Chondrocyte (in vitro differentiated cells): ENCODE data around the gene SDHD. TPM values are rescaled to one million over a fixed set of nuclear protein-coding genes. Genes with fewer than 3 reads are reported as not detected.

Experiments
- DNase-seq: peaks from one replicate; pipeline ENCODE4 v3.0.0; 2021; ENCODE audit warnings: mixed read lengths, low spot score
- H3K27ac Mint-ChIP-seq: one replicate; pipeline ENCODE4 v1.8.0; 2021; ENCODE audit warnings: mild to moderate bottlenecking, moderate library complexity, mixed read lengths; ENCODE audit not compliant: unreplicated experiment
- H3K27me3 Mint-ChIP-seq: 2 replicates; pipeline ENCODE4 v1.8.0; 2021; ENCODE audit warnings: low read depth, mixed read lengths
- H3K36me3 Mint-ChIP-seq: 2 replicates; pipeline ENCODE4 v1.8.0; 2021; ENCODE audit warnings: low read depth, mixed read lengths
- H3K4me1 Mint-ChIP-seq: 2 replicates; pipeline ENCODE4 v1.8.0; 2021; ENCODE audit warnings: low read depth, mild to moderate bottlenecking, mixed read lengths
- H3K4me3 Mint-ChIP-seq: one replicate; pipeline ENCODE4 v1.8.0; 2021; ENCODE audit warnings: mild to moderate bottlenecking, moderate library complexity, mixed read lengths; ENCODE audit not compliant: unreplicated experiment
- H3K9me3 Mint-ChIP-seq: 2 replicates; pipeline ENCODE4 v1.8.0; 2021; ENCODE audit warnings: low read depth, mixed read lengths
- CTCF ChIP-seq: fragments of 200-600 bp; sonication (generic); IDR thresholded peaks from 2 replicates; pipeline ENCODE4 v1.5.0; 2021; ENCODE audit warnings: antibody characterized with exemption, mild to moderate bottlenecking, moderate library complexity
- total RNA-seq: library from RNA; stranded (reverse); gene quantifications from 3 replicates; pipeline ENCODE4 v1.2.1, GENCODE V29; 2021

SDHD gene
- total RNA-seq, 1 donor from 2014 or later, result 52.0 TPM

GRCh38 chr11:112123129-112123528 is 36.5 kb downstream of the SDHD start:
- H3K9me3 Mint-ChIP-seq, result no peaks in the 10 kb centered on the region
- peaks cover 12% of the 10 kb centered on the region for H3K4me1 Mint-ChIP-seq

GRCh38 chr11:112127056-112127455 is 40.4 kb downstream of the SDHD start:
- Mint-ChIP-seq H3K27ac (no peak overlapping the region), H3K27me3 (no peaks in the 10 kb centered on the region), H3K9me3 (no peaks in the 10 kb centered on the region), H3K4me1 (peaks cover 15% of the 10 kb centered on the region), H3K4me3 (no peak overlapping the region), H3K36me3 (no peaks in the 10 kb centered on the region)
- no peak for TF ChIP-seq CTCF
- DNase-seq, result no peak

More at GRCh38 chr11:112123129-112123528, 36.5 kb downstream of the SDHD start:
- H3K27me3 Mint-ChIP-seq, result no peaks in the 10 kb centered on the region
- H3K4me3 Mint-ChIP-seq, result no peak overlapping the region
- H3K36me3 Mint-ChIP-seq, result no peaks in the 10 kb centered on the region
- no peak overlapping the region for H3K27ac Mint-ChIP-seq
- no peak for TF ChIP-seq CTCF
- no peak for DNase-seq

GRCh38 chr11:112128483-112129121 is 41.9 kb downstream of the SDHD start:
- Mint-ChIP-seq H3K4me1 (peaks cover 15% of the 10 kb centered on the region), H3K27ac (peak overlapping the region; percentile 53), H3K36me3 (no peaks in the 10 kb centered on the region), H3K27me3 (no peaks in the 10 kb centered on the region), H3K4me3 (no peak overlapping the region), H3K9me3 (no peaks in the 10 kb centered on the region)
- DNase-seq, result no peak
- no peak for TF ChIP-seq CTCF

- no peak for TF ChIP-seq CTCF
- DNase-seq, result no peak
Observed at GRCh38 chr11:112129656-112130055, 43.0 kb downstream of the SDHD start.

GRCh38 chr11:112132737-112133136 is 46.1 kb downstream of the SDHD start:
- no peak for DNase-seq
- Mint-ChIP-seq H3K36me3 (no peaks in the 10 kb centered on the region), H3K4me1 (peaks cover 15% of the 10 kb centered on the region), H3K27ac (no peak overlapping the region), H3K27me3 (no peaks in the 10 kb centered on the region), H3K4me3 (no peak overlapping the region), H3K9me3 (no peaks in the 10 kb centered on the region)
- no peak for TF ChIP-seq CTCF

More at GRCh38 chr11:112129656-112130055, 43.0 kb downstream of the SDHD start:
- H3K4me1 Mint-ChIP-seq, result peaks cover 15% of the 10 kb centered on the region
- no peaks in the 10 kb centered on the region for H3K27me3 Mint-ChIP-seq
- no peak overlapping the region for H3K4me3 Mint-ChIP-seq
- no peaks in the 10 kb centered on the region for H3K9me3 Mint-ChIP-seq
- no peaks in the 10 kb centered on the region for H3K36me3 Mint-ChIP-seq
- H3K27ac Mint-ChIP-seq, result no peak overlapping the region
